ENCODE measurements around the gene CCDC167.

Gene CCDC167

GRCh38 chr6:37534893-37535292, 35.2 kb upstream of the CCDC167 start:
- no peak overlapping the region for H3K4me3 ChIP-seq (ENCODE audit: low read depth, low read length)
- TF ChIP-seq, protein P1, sequence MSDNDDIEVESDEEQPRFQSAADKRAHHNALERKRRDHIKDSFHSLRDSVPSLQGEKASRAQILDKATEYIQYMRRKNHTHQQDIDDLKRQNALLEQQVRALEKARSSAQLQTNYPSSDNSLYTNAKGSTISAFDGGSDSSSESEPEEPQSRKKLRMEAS (IDR thresholded peaks at IDR 0.05; ENCODE audit: low read depth, low read length): no peak
- TF ChIP-seq CTCF (IDR thresholded peaks at IDR 0.05; ENCODE audit: low read depth, low read length): no peak
- no peak for TF ChIP-seq MYC (IDR thresholded peaks at IDR 0.05; ENCODE audit: low read depth, low read length)
- no peak for TF ChIP-seq POLR2A (IDR thresholded peaks at IDR 0.05; ENCODE audit: extremely low read depth, insufficient read length)
- no peak for DNase-seq (ENCODE audit: low read depth)

- no peak for DNase-seq (ENCODE audit: low read depth)
- no peak for TF ChIP-seq MYC (IDR thresholded peaks at IDR 0.05; ENCODE audit: low read depth, low read length)
- no peak for TF ChIP-seq CTCF (IDR thresholded peaks at IDR 0.05; ENCODE audit: low read depth, low read length)
- no peak for TF ChIP-seq POLR2A (IDR thresholded peaks at IDR 0.05; ENCODE audit: extremely low read depth, insufficient read length)
- TF ChIP-seq, protein P1 (IDR thresholded peaks at IDR 0.05; ENCODE audit: low read depth, low read length): no peak
- H3K4me3 ChIP-seq (ENCODE audit: low read depth, low read length): no peak overlapping the region
Observed at GRCh38 chr6:37532122-37532521, 32.4 kb upstream of the CCDC167 start.

DNA sequence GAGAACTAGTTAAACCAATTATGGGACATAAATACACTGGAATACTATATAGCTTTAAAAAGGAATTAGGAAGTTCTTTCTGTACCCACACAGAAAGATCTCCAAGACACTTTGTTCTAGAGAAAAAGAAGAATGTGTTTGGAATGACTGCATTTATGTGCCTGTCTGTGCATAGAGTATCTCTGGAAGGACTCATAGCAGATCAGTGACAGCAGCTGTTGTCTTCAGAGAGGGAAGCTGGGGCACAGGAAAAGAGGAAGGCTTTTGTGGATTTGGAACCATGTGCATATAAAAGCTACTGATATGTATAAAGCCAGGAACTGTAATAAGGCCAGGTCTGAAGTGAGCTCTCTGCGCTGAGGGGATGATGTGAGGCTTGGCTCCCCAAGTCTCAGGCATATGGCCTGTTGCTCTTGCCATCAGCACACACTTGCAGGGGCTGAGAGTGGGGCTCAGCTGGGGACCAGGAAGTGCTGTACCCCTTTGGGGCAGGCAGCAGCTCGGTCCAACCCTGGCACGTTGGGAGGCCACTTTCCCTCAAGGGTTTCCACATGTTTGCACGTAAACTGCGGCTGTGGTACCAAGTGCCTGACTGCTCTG, 31.8 kb upstream of the CCDC167 start:
- H3K4me3 ChIP-seq (ENCODE audit: low read depth, low read length): no peak overlapping the region
- TF ChIP-seq, protein P1 (IDR thresholded peaks at IDR 0.05; ENCODE audit: low read depth, low read length): no peak
- TF ChIP-seq POLR2A (IDR thresholded peaks at IDR 0.05; ENCODE audit: extremely low read depth, insufficient read length): no peak
- no peak for TF ChIP-seq MYC (IDR thresholded peaks at IDR 0.05; ENCODE audit: low read depth, low read length)
- no peak for TF ChIP-seq CTCF (IDR thresholded peaks at IDR 0.05; ENCODE audit: low read depth, low read length)
- DNase-seq (ENCODE audit: low read depth): no peak

- DNase-seq (ENCODE audit: low read depth): no peak
- H3K4me3 ChIP-seq (ENCODE audit: low read depth, low read length): no peak overlapping the region
- TF ChIP-seq MYC (IDR thresholded peaks at IDR 0.05; ENCODE audit: low read depth, low read length) (no peak), POLR2A (IDR thresholded peaks at IDR 0.05; ENCODE audit: extremely low read depth, insufficient read length) (no peak), CTCF (IDR thresholded peaks at IDR 0.05; ENCODE audit: low read depth, low read length) (no peak)
- TF ChIP-seq, protein P1 (IDR thresholded peaks at IDR 0.05; ENCODE audit: low read depth, low read length): no peak
Observed at GRCh38 chr6:37531026-37531425, 31.3 kb upstream of the CCDC167 start.

DNA sequence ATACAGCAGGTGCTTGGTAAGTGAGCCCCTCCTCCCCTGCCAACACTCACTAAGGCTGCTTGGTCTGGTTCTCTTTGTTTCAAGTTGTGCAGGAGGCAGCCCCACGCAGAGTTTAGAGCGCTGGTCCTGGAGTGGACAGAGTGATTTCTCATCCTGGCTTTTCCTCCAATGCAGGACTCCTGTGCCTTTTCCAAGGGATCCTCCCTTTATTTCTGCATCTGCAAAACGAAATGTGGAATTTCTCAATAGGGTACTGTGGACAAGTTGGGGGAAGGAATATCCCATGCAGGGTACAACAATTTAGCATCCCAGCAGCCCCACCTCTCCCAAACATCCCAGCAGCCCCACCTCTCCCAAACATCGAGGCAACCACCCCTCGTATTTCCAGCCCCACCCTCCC, 30.6 kb upstream of the CCDC167 start:
- no peak for TF ChIP-seq MYC (IDR thresholded peaks at IDR 0.05; ENCODE audit: low read depth, low read length)
- TF ChIP-seq POLR2A (IDR thresholded peaks at IDR 0.05; ENCODE audit: extremely low read depth, insufficient read length): no peak
- no peak for TF ChIP-seq CTCF (IDR thresholded peaks at IDR 0.05; ENCODE audit: low read depth, low read length)
- TF ChIP-seq, protein P1 (IDR thresholded peaks at IDR 0.05; ENCODE audit: low read depth, low read length): no peak

More for the DNA sequence above, 30.6 kb upstream of the CCDC167 start:
- no peak for DNase-seq (ENCODE audit: low read depth)
- no peak overlapping the region for H3K4me3 ChIP-seq (ENCODE audit: low read depth, low read length)

Measured in NB4 (cell line).